Activated CD8-positive, alpha-beta T cell treated with anti-CD3 and anti-CD28 coated beads for 36 hours (primary cell): Measurements from ENCODE around the gene TMEM132A. TPM values are rescaled to one million over a fixed set of nuclear protein-coding genes. Genes with fewer than 3 reads are reported as not detected.

Source experiments
- ATAC-seq: fragments of 200-7000 bp; cut with Tn5 transposase; one replicate; pipeline ENCODE4 v1.10.0; 2021; ENCODE audit warnings: mild to moderate bottlenecking, moderate library complexity
- CTCF ChIA-PET: fragments of 350-600 bp; sonication (Branson Sonifier 250); formaldehyde crosslinking; loops from one replicate; lab custom pipeline; 2021; ENCODE audit warnings: antibody characterized with exemption; lab: Charles Lee
- POLR2A ChIA-PET: fragments of 350-600 bp; sonication (Branson Sonifier 250); formaldehyde crosslinking; loops from one replicate; lab custom pipeline; 2021; ENCODE audit warnings: antibody characterized with exemption; lab: Charles Lee
- DNase-seq: peaks from one replicate; pipeline ENCODE4 v3.0.0-alpha.2; 2020
- H3K27ac Mint-ChIP-seq: one replicate; pipeline ENCODE4 v1.8.0; 2021; ENCODE audit warnings: mild to moderate bottlenecking, mixed read lengths
- H3K27me3 Mint-ChIP-seq: one replicate; pipeline ENCODE4 v1.8.0; 2021; ENCODE audit warnings: mixed read lengths
- H3K36me3 Mint-ChIP-seq: one replicate; pipeline ENCODE4 v1.8.0; 2021; ENCODE audit warnings: low read depth, mixed read lengths
- H3K4me1 Mint-ChIP-seq: one replicate; pipeline ENCODE4 v1.8.0; 2021; ENCODE audit warnings: low read depth, mixed read lengths
- H3K4me3 Mint-ChIP-seq: one replicate; pipeline ENCODE4 v1.8.0; 2021; ENCODE audit warnings: mild to moderate bottlenecking, moderate library complexity, mixed read lengths
- H3K9me3 Mint-ChIP-seq: one replicate; pipeline ENCODE4 v1.8.0; 2021; ENCODE audit warnings: mixed read lengths
- intact Hi-C: fragments of 100-400 bp; cut with micrococcal nuclease; formaldehyde crosslinking; loops from one replicate; pipeline ENCODE4 v1.10.0; 2022
- total RNA-seq, 2 experiments: library from RNA; stranded (reverse); gene quantifications; one replicate each; pipeline ENCODE4 v1.2.3, GENCODE V29; 2021
- TF ChIP-seq, protein P1 (sequence below): fragments of 200-600 bp; IDR thresholded peaks from one replicate; pipeline ENCODE4 v1.8.0; 2022; ENCODE audit warnings: antibody characterized with exemption, mild to moderate bottlenecking

The TMEM132A gene
- total RNA-seq, 2 experiments from 2014 or later = 1.1 to 1.3 TPM

- H3K36me3 Mint-ChIP-seq = no peaks in the 10 kb centered on the region
- no peak for ATAC-seq
- no peaks in the 10 kb centered on the region for H3K9me3 Mint-ChIP-seq
- intact Hi-C loops = no loop called here
- H3K4me1 Mint-ChIP-seq = no peaks in the 10 kb centered on the region
- CTCF ChIA-PET = no interaction called here
- no peak overlapping the region for H3K27ac Mint-ChIP-seq
- peaks cover 1% of the 10 kb centered on the region for H3K27me3 Mint-ChIP-seq
- TF ChIP-seq, protein P1, sequence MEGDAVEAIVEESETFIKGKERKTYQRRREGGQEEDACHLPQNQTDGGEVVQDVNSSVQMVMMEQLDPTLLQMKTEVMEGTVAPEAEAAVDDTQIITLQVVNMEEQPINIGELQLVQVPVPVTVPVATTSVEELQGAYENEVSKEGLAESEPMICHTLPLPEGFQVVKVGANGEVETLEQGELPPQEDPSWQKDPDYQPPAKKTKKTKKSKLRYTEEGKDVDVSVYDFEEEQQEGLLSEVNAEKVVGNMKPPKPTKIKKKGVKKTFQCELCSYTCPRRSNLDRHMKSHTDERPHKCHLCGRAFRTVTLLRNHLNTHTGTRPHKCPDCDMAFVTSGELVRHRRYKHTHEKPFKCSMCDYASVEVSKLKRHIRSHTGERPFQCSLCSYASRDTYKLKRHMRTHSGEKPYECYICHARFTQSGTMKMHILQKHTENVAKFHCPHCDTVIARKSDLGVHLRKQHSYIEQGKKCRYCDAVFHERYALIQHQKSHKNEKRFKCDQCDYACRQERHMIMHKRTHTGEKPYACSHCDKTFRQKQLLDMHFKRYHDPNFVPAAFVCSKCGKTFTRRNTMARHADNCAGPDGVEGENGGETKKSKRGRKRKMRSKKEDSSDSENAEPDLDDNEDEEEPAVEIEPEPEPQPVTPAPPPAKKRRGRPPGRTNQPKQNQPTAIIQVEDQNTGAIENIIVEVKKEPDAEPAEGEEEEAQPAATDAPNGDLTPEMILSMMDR = no peak
- DNase-seq = no peak
- no peak overlapping the region for H3K4me3 Mint-ChIP-seq
- POLR2A ChIA-PET = no interaction called here
Measured at GRCh38 chr11:60937811-60938210, 13.6 kb downstream of the TMEM132A start.

DNA sequence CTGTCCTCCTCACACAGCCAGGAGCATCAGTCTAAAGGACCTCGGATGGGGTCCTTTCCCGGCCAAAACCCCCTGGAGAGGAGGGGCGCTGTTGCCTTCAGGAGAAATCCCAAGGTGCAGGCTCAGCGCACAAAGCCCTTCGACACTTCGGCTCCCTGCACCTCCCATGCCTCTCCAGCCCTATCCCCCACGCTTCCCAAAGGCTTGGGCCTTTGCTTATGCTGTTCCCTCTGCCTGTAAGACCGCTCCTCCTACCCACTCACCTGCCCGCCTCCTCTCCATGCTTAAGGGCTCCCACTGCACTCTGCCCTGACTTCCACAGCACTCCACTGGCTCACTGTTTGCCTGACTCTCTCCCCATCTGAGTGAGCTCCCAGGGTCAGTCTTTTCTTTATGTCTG lies 14.2 kb downstream of the TMEM132A start:
- CTCF ChIA-PET = no interaction called here
- no peaks in the 10 kb centered on the region for H3K4me1 Mint-ChIP-seq
- H3K9me3 Mint-ChIP-seq = no peaks in the 10 kb centered on the region
- no peaks in the 10 kb centered on the region for H3K36me3 Mint-ChIP-seq
- TF ChIP-seq, protein P1 = no peak
- no peak overlapping the region for H3K4me3 Mint-ChIP-seq
- DNase-seq (no peak), ATAC-seq (no peak)
- H3K27me3 Mint-ChIP-seq = peaks cover 1% of the 10 kb centered on the region
- H3K27ac Mint-ChIP-seq = no peak overlapping the region
- POLR2A ChIA-PET = no interaction called here
- intact Hi-C loops = no loop called here

DNA sequence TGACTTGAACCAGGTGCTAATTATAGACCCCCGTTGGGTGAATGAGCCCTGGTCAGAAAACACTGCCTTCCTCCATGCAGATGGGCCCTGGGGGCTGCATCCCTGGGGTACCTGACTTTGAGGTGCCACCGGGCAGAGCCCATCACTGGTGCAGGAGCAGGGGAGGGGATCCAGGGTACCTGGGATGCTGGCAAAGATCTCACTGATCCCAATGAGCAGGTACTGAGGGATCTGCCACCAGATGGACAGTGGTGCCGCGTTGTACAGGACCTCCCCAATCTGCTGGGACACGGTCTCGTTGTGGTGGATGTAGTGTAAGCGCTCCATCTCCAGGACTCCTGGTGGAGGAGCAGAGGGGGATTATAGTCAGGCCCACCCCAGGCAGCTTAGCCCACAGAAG lies 15.0 kb downstream of the TMEM132A start:
- CTCF ChIA-PET = interaction anchor here (1.1 to 2.3 kb wide), 4 partner anchors 11 to 30 kb away, joined by 3 to 5 read pairs (median 4); no protein-coding TSS in a partner anchor

GRCh38 chr11:60939855-60940254 lies 15.6 kb downstream of the TMEM132A start:
- CTCF ChIA-PET = interaction anchor here (0.8 to 2.3 kb wide), 11 partner anchors 9 to 247 kb away, joined by 3 to 7 read pairs (median 3); no protein-coding TSS in a partner anchor
- POLR2A ChIA-PET = interaction anchor here (0.6 to 2.4 kb wide), 3 partner anchors 10 to 190 kb away, joined by 3 to 8 read pairs (median 3); no protein-coding TSS in a partner anchor
- Mint-ChIP-seq H3K27me3 (no peaks in the 10 kb centered on the region), H3K4me3 (no peak overlapping the region), H3K4me1 (no peaks in the 10 kb centered on the region), H3K27ac (no peak overlapping the region), H3K36me3 (no peaks in the 10 kb centered on the region), H3K9me3 (no peaks in the 10 kb centered on the region)
- ATAC-seq (no peak), DNase-seq (no peak)
- TF ChIP-seq, protein P1 = no peak
- intact Hi-C loops = no loop called here

More for the DNA sequence above, 15.0 kb downstream of the TMEM132A start:
- TF ChIP-seq, protein P1 = no peak
- ATAC-seq (no peak), DNase-seq (no peak)
- intact Hi-C loops = no loop called here
- Mint-ChIP-seq H3K27me3 (no peaks in the 10 kb centered on the region), H3K9me3 (no peaks in the 10 kb centered on the region), H3K4me1 (no peaks in the 10 kb centered on the region), H3K36me3 (no peaks in the 10 kb centered on the region), H3K4me3 (no peak overlapping the region), H3K27ac (no peak overlapping the region)
- POLR2A ChIA-PET = no interaction called here

GRCh38 chr11:60941371-60942119 lies 17.3 kb downstream of the TMEM132A start:
- ChIA-PET CTCF (interaction anchor here (0.7 to 2.3 kb wide), 4 partner anchors 8 to 246 kb away, joined by 4 to 7 read pairs (median 4); no protein-coding TSS in a partner anchor), POLR2A (interaction anchor here (1.1 to 2.4 kb wide), 5 partner anchors 9 to 37 kb away, joined by 3 to 8 read pairs (median 4); partner anchors contain the start of gene TMEM132A)
- H3K9me3 Mint-ChIP-seq = no peaks in the 10 kb centered on the region
- H3K27me3 Mint-ChIP-seq = no peaks in the 10 kb centered on the region
- ATAC-seq = no peak
- no peak overlapping the region for H3K4me3 Mint-ChIP-seq
- H3K36me3 Mint-ChIP-seq = no peaks in the 10 kb centered on the region
- H3K27ac Mint-ChIP-seq = no peak overlapping the region
- TF ChIP-seq, protein P1 = no peak
- no peak for DNase-seq
- H3K4me1 Mint-ChIP-seq = no peaks in the 10 kb centered on the region
- intact Hi-C loops = no loop called here
